ENCODE results near the gene RPL3. TPM values are rescaled to one million over a fixed set of nuclear protein-coding genes. Genes with fewer than 3 reads are reported as not detected.

Gene RPL3
- total and polyA plus RNA-seq, 2 of the 4 experiments (the other 2 are of a cell fraction) = 2,871 to 3,312 TPM

DNA sequence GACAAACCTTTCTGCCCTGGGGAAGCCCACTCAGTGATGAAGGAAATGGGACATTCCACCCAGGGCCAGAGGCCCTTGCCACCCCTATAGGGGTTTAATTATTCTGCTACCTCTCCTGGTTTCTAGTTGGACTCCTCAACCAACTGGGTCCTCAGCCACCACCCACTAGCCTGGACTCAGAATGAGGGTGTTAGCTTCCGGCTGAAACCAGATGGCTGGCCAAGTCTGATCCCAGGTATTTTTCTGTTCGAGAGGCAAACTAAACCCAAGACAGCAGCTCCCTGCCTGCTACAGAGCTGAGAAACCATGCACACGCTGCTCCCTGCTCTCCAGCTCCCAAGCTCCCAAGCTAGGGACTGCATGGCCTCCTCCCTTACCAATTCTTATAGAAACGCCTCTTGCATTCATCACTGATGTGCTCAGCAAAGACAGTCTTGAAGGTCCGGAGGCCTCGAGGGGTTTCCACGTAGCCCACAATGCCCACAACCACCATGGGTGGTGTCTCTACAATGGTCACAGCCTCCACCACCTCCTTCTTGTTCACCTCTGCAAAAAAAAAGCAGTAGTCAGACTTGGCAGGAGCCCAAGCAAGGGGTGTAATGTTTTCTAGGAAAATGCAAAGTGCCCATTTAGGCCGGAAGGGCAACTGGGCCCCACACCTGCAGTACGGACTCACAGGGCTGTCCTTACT is 2.2 kb downstream of the RPL3 start:
- Histone ChIP-seq H2BK120ac (ENCODE audit: low read depth, low read length) (no peak overlapping the region), H3K4ac (ENCODE audit: low read depth, low read length) (no peak overlapping the region), H2BK15ac (ENCODE audit: low read depth, low read length) (no peak overlapping the region), H3K4me1 (ENCODE audit: control insufficient read depth, insufficient read depth, low read length) (peaks cover 21% of the 10 kb centered on the region), H4K20me1 (ENCODE audit: insufficient read depth, low read length) (peaks cover 72% of the 10 kb centered on the region), H2AK5ac (ENCODE audit: low read depth, low read length) (no peak overlapping the region; the same call in 1 of the 2 replicates), H3K9me1 (ENCODE audit: insufficient read depth, low read length) (no peaks in the 10 kb centered on the region; the same call in 1 of the 2 replicates), H3K56ac (ENCODE audit: extremely low read depth, insufficient read depth, low read length) (peak overlapping the region; percentile 35; the same call in 1 of the 2 replicates), H2AK9ac (replicated peaks; ENCODE audit: low read depth, low read length, poor library complexity) (peak overlapping the region; percentile 11), H3K23ac (ENCODE audit: low read depth, low read length) (peak overlapping the region; percentile 86; the same call in 1 of the 2 replicates), H4K8ac (ENCODE audit: low read depth in 2 of 2, low read length in 2 of 2) (no peak overlapping the region), H2AFZ (replicated peaks; ENCODE audit: low read length, poor library complexity) (no peak overlapping the region), H2BK20ac (ENCODE audit: low read depth, low read length) (no peak overlapping the region), H3K9me3 (ENCODE audit: control insufficient read depth, insufficient read depth, low read length) (no peaks in the 10 kb centered on the region), H4K5ac (ENCODE audit: low read depth, low read length) (no peak overlapping the region), H2BK5ac (ENCODE audit: low read depth, low read length, poor library complexity, severe bottlenecking) (no peak overlapping the region), H3K9ac (ENCODE audit: low read depth, low read length) (peak overlapping the region; percentile 94), H4K91ac (ENCODE audit: insufficient read depth, low read depth, low read length) (no peak overlapping the region), H3K36me3 (ENCODE audit: control insufficient read depth, insufficient read depth, low read length) (peaks cover 57% of the 10 kb centered on the region), H3K79me1 (ENCODE audit: low read depth in 1 of 2, low read length in 2 of 2) (peaks cover 23 to 55% of the 10 kb centered on the region in 2 experiments), H3K14ac (replicated peaks; ENCODE audit: low read depth, low read length) (no peak overlapping the region; the same call in 1 of the 2 replicates), H3K4me2 (ENCODE audit: low read depth, low read length) (peak overlapping the region; percentile 93), H3K18ac (ENCODE audit: low read depth, low read length) (no peak overlapping the region), H3K27ac (ENCODE audit: insufficient read depth, low read length) (peak overlapping the region; percentile 34; the same call in 1 of the 2 replicates), H3K4me3 (ENCODE audit: insufficient read depth, low read depth, low read length) (peak overlapping the region; percentile 76), H3K27me3 (ENCODE audit: control insufficient read depth, insufficient read depth, low read length) (no peaks in the 10 kb centered on the region)
- no peak for ATAC-seq (ENCODE audit: low read depth)
- no TSS peak for BruUV-seq (replicated peaks)
- ChIA-PET POLR2A (ENCODE audit: unreplicated experiment) (interaction anchor here (1.9 kb wide), 1 partner anchor 166 kb away, joined by 4 read pairs; no protein-coding TSS in a partner anchor), CTCF (interaction anchor here (0.6 to 1.6 kb wide), 7 partner anchors 17 to 212 kb away, joined by 3 to 7 read pairs (median 4); no protein-coding TSS in a partner anchor)
- intact Hi-C loops (cut with micrococcal nuclease) = loop anchor here (10.0 kb wide), 2 partner anchors 312 to 552 kb away; no protein-coding TSS in a partner anchor
- DNase-seq = no peak
- WGBS, 2 experiments (ENCODE audit: extremely low coverage in 2 of 2, insufficient read length in 1 of 2) = 0% methylated on average over 1 of the region's 9 CpGs; no CpG with 5 or more reads in 1 of the 2 experiments
- in situ Hi-C loops (cut with MboI; ENCODE audit: low sequenced_read_pairs) = loop anchor here (10.0 kb wide), 2 partner anchors 208 to 312 kb away; partner anchors contain the start of gene ATF4
- dilution Hi-C loops (cut with HindIII; ENCODE audit: low sequenced_read_pairs, unreplicated experiment) = no loop called here
- TF ChIP-seq CEBPB (IDR thresholded peaks at IDR 0.05; ENCODE audit: low read depth, low read length) = no peak
- no peak for TF ChIP-seq RFX5 (IDR thresholded peaks at IDR 0.05; ENCODE audit: low read depth, low read length)
- TF ChIP-seq POLR2A (IDR thresholded peaks at IDR 0.05; ENCODE audit: low read depth, low read length) = no peak
- TF ChIP-seq RAD21 (IDR thresholded peaks at IDR 0.05; ENCODE audit: low read length) = no peak
- TF ChIP-seq MAZ (IDR thresholded peaks at IDR 0.05; ENCODE audit: borderline replicate concordance, low read depth, low read length) = no peak
- TF ChIP-seq RCOR1 (IDR thresholded peaks at IDR 0.05; ENCODE audit: insufficient replicate concordance, low read length) = no peak
- TF ChIP-seq, protein P1, sequence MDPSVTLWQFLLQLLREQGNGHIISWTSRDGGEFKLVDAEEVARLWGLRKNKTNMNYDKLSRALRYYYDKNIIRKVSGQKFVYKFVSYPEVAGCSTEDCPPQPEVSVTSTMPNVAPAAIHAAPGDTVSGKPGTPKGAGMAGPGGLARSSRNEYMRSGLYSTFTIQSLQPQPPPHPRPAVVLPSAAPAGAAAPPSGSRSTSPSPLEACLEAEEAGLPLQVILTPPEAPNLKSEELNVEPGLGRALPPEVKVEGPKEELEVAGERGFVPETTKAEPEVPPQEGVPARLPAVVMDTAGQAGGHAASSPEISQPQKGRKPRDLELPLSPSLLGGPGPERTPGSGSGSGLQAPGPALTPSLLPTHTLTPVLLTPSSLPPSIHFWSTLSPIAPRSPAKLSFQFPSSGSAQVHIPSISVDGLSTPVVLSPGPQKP (IDR thresholded peaks at IDR 0.05; ENCODE audit: borderline replicate concordance, low read depth, low read length) = no peak
- TF ChIP-seq CHD1 (IDR thresholded peaks at IDR 0.05; ENCODE audit: low read depth, low read length) = no peak
- TF ChIP-seq MXI1 (IDR thresholded peaks at IDR 0.05; ENCODE audit: borderline replicate concordance, low read depth, low read length) = no peak

All from IMR-90 (cell line).